Measurements from ENCODE around the gene GRID2IP.
A peak's percentile ranks its signal among the peaks of the same experiment; 100 is the strongest.

Gene GRID2IP

GRCh38 chr7:6563936-6564770 lies 12.9 kb upstream of the GRID2IP start:
- DNase-seq (ENCODE audit: low read depth in 2 of 3, low spot score in 1 of 3): no peak

GRCh38 chr7:6562106-6562505 lies 10.8 kb upstream of the GRID2IP start:
- no peak for DNase-seq (ENCODE audit: low read depth in 2 of 3, low spot score in 1 of 3)

GRCh38 chr7:6559896-6560295 lies 8.6 kb upstream of the GRID2IP start:
- no peak for DNase-seq (ENCODE audit: low read depth in 2 of 3, low spot score in 1 of 3)

GRCh38 chr7:6558837-6559236 lies 7.6 kb upstream of the GRID2IP start:
- DNase-seq (ENCODE audit: low read depth in 2 of 3, low spot score in 1 of 3): peak in 1 of 3 donors; percentile 23

- no peak for DNase-seq (ENCODE audit: low read depth in 2 of 3, low spot score in 1 of 3)
Measured at GRCh38 chr7:6556196-6556595, 4.9 kb upstream of the GRID2IP start.

- DNase-seq (ENCODE audit: low read depth in 2 of 3, low spot score in 1 of 3): no peak
Measured at GRCh38 chr7:6554848-6555247, 3.6 kb upstream of the GRID2IP start.

- DNase-seq (ENCODE audit: low read depth in 2 of 3, low spot score in 1 of 3): no peak
Measured at GRCh38 chr7:6553448-6554044, 2.3 kb upstream of the GRID2IP start.

- DNase-seq (ENCODE audit: low read depth in 2 of 3, low spot score in 1 of 3): no peak
Measured at GRCh38 chr7:6547400-6547799, 3.9 kb downstream of the GRID2IP start.

- DNase-seq (ENCODE audit: low read depth in 2 of 3, low spot score in 1 of 3): no peak
Measured at GRCh38 chr7:6546498-6547251, 4.6 kb downstream of the GRID2IP start.

GRCh38 chr7:6545398-6546126 lies 5.7 kb downstream of the GRID2IP start:
- no peak for DNase-seq (ENCODE audit: low read depth in 2 of 3, low spot score in 1 of 3)

GRCh38 chr7:6542368-6542767 lies 8.9 kb downstream of the GRID2IP start:
- no peak for DNase-seq (ENCODE audit: low read depth in 2 of 3, low spot score in 1 of 3)

GRCh38 chr7:6536262-6537260 lies 14.7 kb downstream of the GRID2IP start:
- DNase-seq (ENCODE audit: low read depth in 2 of 3, low spot score in 1 of 3): no peak

- peak; percentile 25 to 53 (median 35) for DNase-seq (ENCODE audit: low read depth in 2 of 3, low spot score in 1 of 3)
Measured at GRCh38 chr7:6533893-6534495, 17.3 kb downstream of the GRID2IP start.

- no peak for DNase-seq (ENCODE audit: low read depth in 2 of 3, low spot score in 1 of 3)
Measured at GRCh38 chr7:6532516-6532915, 18.7 kb downstream of the GRID2IP start.

GRCh38 chr7:6531492-6532279 lies 19.6 kb downstream of the GRID2IP start:
- no peak for DNase-seq (ENCODE audit: low read depth in 2 of 3, low spot score in 1 of 3)

- peak in 2 of 3 donors; percentile 24 to 37 for DNase-seq (ENCODE audit: low read depth in 2 of 3, low spot score in 1 of 3)
Measured at GRCh38 chr7:6530626-6531491, 20.4 kb downstream of the GRID2IP start.

GRCh38 chr7:6529643-6530042 lies 21.6 kb downstream of the GRID2IP start:
- no peak for DNase-seq (ENCODE audit: low read depth in 2 of 3, low spot score in 1 of 3)

Data from stimulated activated CD4-positive, alpha-beta T cell treated with anti-CD3 and anti-CD28 coated beads, Interleukin-12 subunit alpha, Interleukin-12 subunit beta, amount 100 ng/mL, for 48 hours (primary cell).